Neural progenitor cell (in vitro differentiated cells): ENCODE data around the gene SEMA4A. TPM values are rescaled to one million over a fixed set of nuclear protein-coding genes. Genes with fewer than 3 reads are reported as not detected.
A peak's percentile ranks its signal among the peaks of the same experiment; 100 is the strongest.

Experiments used
- DNase-seq: peaks from one replicate; pipeline ENCODE4 v3.0.0-alpha.2; 2016; ENCODE audit warnings: low spot score
- H2AFZ ChIP-seq: fragments of 200-600 bp; sonication (generic); replicated peaks from 2 replicates; pipeline ENCODE4 v1.6.1; 2016; ENCODE audit warnings: antibody characterized with exemption
- H3F3A ChIP-seq: fragments of 200-600 bp; sonication (generic); 2 replicates; pipeline ENCODE4 v1.6.1; 2016; ENCODE audit warnings: antibody characterized with exemption, low read depth
- H3K27ac ChIP-seq: fragments of 200-600 bp; sonication (generic); 2 replicates; pipeline ENCODE4 v1.5.1; 2016; ENCODE audit warnings: mild to moderate bottlenecking
- H3K27me3 ChIP-seq: fragments of 200-600 bp; sonication (generic); 2 replicates; pipeline ENCODE4 v1.6.1; 2016; ENCODE audit warnings: mild to moderate bottlenecking, moderate library complexity
- H3K36me3 ChIP-seq: fragments of 200-600 bp; sonication (generic); 2 replicates; pipeline ENCODE4 v1.5.1; 2016
- H3K4me1 ChIP-seq: fragments of 200-600 bp; sonication (generic); 2 replicates; pipeline ENCODE4 v1.6.1; 2016; ENCODE audit warnings: mixed run types
- H3K4me2 ChIP-seq: fragments of 200-600 bp; sonication (generic); 2 replicates; pipeline ENCODE4 v1.6.1; 2016
- H3K4me3 ChIP-seq: fragments of 200-600 bp; sonication (generic); 2 replicates; pipeline ENCODE4 v1.5.1; 2016
- H3K79me2 ChIP-seq: fragments of 200-600 bp; sonication (generic); 2 replicates; pipeline ENCODE4 v1.6.1; 2016; ENCODE audit warnings: low read depth
- H3K9ac ChIP-seq: fragments of 200-600 bp; sonication (generic); 2 replicates; pipeline ENCODE4 v1.6.1; 2016
- H3K9me3 ChIP-seq: fragments of 200-600 bp; sonication (generic); 2 replicates; pipeline ENCODE4 v1.5.1; 2016; ENCODE audit warnings: low read depth
- H4K20me1 ChIP-seq: fragments of 200-600 bp; sonication (generic); 2 replicates; pipeline ENCODE4 v1.6.1; 2016; ENCODE audit warnings: low read depth
- H3K27ac Mint-ChIP-seq: 3 replicates; pipeline ENCODE4 v1.8.0; 2021; ENCODE audit warnings: mixed read lengths
- H3K27me3 Mint-ChIP-seq: 2 replicates; pipeline ENCODE4 v1.8.0; 2022; ENCODE audit warnings: low read depth, mild to moderate bottlenecking, inconsistent platforms, moderate library complexity, mixed read lengths; ENCODE audit not compliant: insufficient read depth
- H3K36me3 Mint-ChIP-seq: 3 replicates; pipeline ENCODE4 v1.8.0; 2021; ENCODE audit warnings: mixed read lengths
- H3K4me1 Mint-ChIP-seq: 3 replicates; pipeline ENCODE4 v1.8.0; 2021; ENCODE audit warnings: mixed read lengths
- H3K4me3 Mint-ChIP-seq: 3 replicates; pipeline ENCODE4 v1.8.0; 2021; ENCODE audit warnings: mild to moderate bottlenecking, moderate library complexity, mixed read lengths
- H3K9me3 Mint-ChIP-seq: 3 replicates; pipeline ENCODE4 v1.8.0; 2020; ENCODE audit warnings: mixed read lengths
- EZH2 ChIP-seq: fragments of 200-600 bp; sonication (generic); IDR thresholded peaks from 2 replicates; pipeline ENCODE4 v1.6.1; 2017; ENCODE audit warnings: antibody characterized with exemption, mild to moderate bottlenecking, moderate library complexity
- EZH2phosphoT487 ChIP-seq: fragments of 200-600 bp; sonication (generic); IDR thresholded peaks from 2 replicates; pipeline ENCODE4 v1.6.1; 2017; ENCODE audit warnings: antibody characterized with exemption
- total RNA-seq: library from RNA; depleted of rRNA; stranded (reverse); fragments of >200 nt; gene quantifications from 2 replicates; pipeline ENCODE4 v1.2.3, GENCODE V29; 2015; ENCODE audit warnings: low replicate concordance
- TF ChIP-seq, protein P1 (sequence below): fragments of 200-600 bp; sonication (generic); IDR thresholded peaks from 2 replicates; pipeline ENCODE4 v1.5.1; 2017; ENCODE audit warnings: antibody characterized with exemption, mild to moderate bottlenecking

Gene SEMA4A
- total RNA-seq, 1 donor from 2014 or later: 0.69 TPM

GRCh38 chr1:156126043-156126629 is 27.2 kb upstream of the SEMA4A start:
- no peak for DNase-seq
- Histone ChIP-seq H3K27me3 (no peaks in the 10 kb centered on the region), H4K20me1 (peaks cover 97% of the 10 kb centered on the region), H3K79me2 (peaks cover 14% of the 10 kb centered on the region), H3K27ac (no peak overlapping the region), H3K4me1 (peaks cover 32% of the 10 kb centered on the region), H3K4me3 (no peak overlapping the region), H3K4me2 (no peak overlapping the region), H2AFZ (no peak overlapping the region), H3K36me3 (no peaks in the 10 kb centered on the region), H3K9ac (no peak overlapping the region), H3K9me3 (no peaks in the 10 kb centered on the region), H3F3A (peaks cover 37% of the 10 kb centered on the region)
- TF ChIP-seq, protein P1, sequence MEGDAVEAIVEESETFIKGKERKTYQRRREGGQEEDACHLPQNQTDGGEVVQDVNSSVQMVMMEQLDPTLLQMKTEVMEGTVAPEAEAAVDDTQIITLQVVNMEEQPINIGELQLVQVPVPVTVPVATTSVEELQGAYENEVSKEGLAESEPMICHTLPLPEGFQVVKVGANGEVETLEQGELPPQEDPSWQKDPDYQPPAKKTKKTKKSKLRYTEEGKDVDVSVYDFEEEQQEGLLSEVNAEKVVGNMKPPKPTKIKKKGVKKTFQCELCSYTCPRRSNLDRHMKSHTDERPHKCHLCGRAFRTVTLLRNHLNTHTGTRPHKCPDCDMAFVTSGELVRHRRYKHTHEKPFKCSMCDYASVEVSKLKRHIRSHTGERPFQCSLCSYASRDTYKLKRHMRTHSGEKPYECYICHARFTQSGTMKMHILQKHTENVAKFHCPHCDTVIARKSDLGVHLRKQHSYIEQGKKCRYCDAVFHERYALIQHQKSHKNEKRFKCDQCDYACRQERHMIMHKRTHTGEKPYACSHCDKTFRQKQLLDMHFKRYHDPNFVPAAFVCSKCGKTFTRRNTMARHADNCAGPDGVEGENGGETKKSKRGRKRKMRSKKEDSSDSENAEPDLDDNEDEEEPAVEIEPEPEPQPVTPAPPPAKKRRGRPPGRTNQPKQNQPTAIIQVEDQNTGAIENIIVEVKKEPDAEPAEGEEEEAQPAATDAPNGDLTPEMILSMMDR: peak; percentile 42
- TF ChIP-seq EZH2phosphoT487: no peak
- no peak for TF ChIP-seq EZH2
- Mint-ChIP-seq H3K27me3 (peaks cover 13% of the 10 kb centered on the region), H3K27ac (no peak overlapping the region), H3K4me1 (peaks cover 63% of the 10 kb centered on the region), H3K36me3 (peaks cover 4% of the 10 kb centered on the region), H3K9me3 (no peaks in the 10 kb centered on the region), H3K4me3 (no peak overlapping the region)

GRCh38 chr1:156126630-156127534 is 26.5 kb upstream of the SEMA4A start:
- Mint-ChIP-seq H3K36me3 (peaks cover 8% of the 10 kb centered on the region), H3K27ac (no peak overlapping the region), H3K4me3 (no peak overlapping the region), H3K9me3 (no peaks in the 10 kb centered on the region), H3K4me1 (peaks cover 57% of the 10 kb centered on the region), H3K27me3 (peaks cover 10% of the 10 kb centered on the region)
- H3K4me3 ChIP-seq: no peak overlapping the region
- H3K27me3 ChIP-seq: no peaks in the 10 kb centered on the region
- no peaks in the 10 kb centered on the region for H3K9me3 ChIP-seq
- H3K36me3 ChIP-seq: no peaks in the 10 kb centered on the region
- no peak overlapping the region for H2AFZ ChIP-seq
- peaks cover 7% of the 10 kb centered on the region for H3K79me2 ChIP-seq
- peaks cover 29% of the 10 kb centered on the region for H3F3A ChIP-seq
- no peak for DNase-seq
- no peak overlapping the region for H3K9ac ChIP-seq
- H4K20me1 ChIP-seq: peaks cover 89% of the 10 kb centered on the region
- TF ChIP-seq EZH2phosphoT487 (no peak), EZH2 (no peak)
- TF ChIP-seq, protein P1: no peak
- H3K27ac ChIP-seq: no peak overlapping the region
- H3K4me1 ChIP-seq: peaks cover 27% of the 10 kb centered on the region
- H3K4me2 ChIP-seq: no peak overlapping the region

- TF ChIP-seq EZH2 (no peak), EZH2phosphoT487 (no peak)
- TF ChIP-seq, protein P1: no peak
- H3K4me3 ChIP-seq: no peak overlapping the region
- DNase-seq: no peak
- no peaks in the 10 kb centered on the region for H3K36me3 ChIP-seq
- Mint-ChIP-seq H3K4me1 (peaks cover 46% of the 10 kb centered on the region), H3K27me3 (peaks cover 10% of the 10 kb centered on the region), H3K4me3 (no peak overlapping the region), H3K9me3 (no peaks in the 10 kb centered on the region), H3K27ac (peak overlapping the region; percentile 94), H3K36me3 (peaks cover 8% of the 10 kb centered on the region)
- H3K9ac ChIP-seq: no peak overlapping the region
- peak overlapping the region; percentile 27 for H3K27ac ChIP-seq
- no peaks in the 10 kb centered on the region for H3K9me3 ChIP-seq
- no peak overlapping the region for H2AFZ ChIP-seq
- no peak overlapping the region for H3K4me2 ChIP-seq
- no peaks in the 10 kb centered on the region for H3K27me3 ChIP-seq
- peaks cover 75% of the 10 kb centered on the region for H4K20me1 ChIP-seq
- peaks cover 13% of the 10 kb centered on the region for H3K4me1 ChIP-seq
- H3F3A ChIP-seq: peaks cover 15% of the 10 kb centered on the region
- peaks cover 7% of the 10 kb centered on the region for H3K79me2 ChIP-seq
Measured at GRCh38 chr1:156128308-156128653, 25.1 kb upstream of the SEMA4A start.
